ENCODE data around the gene TGM5. TPM values are rescaled to one million over a fixed set of nuclear protein-coding genes. Genes with fewer than 3 reads are reported as not detected.
"Not testable (repeated sequence)": the region's sequence is repeated elsewhere in the genome, so short reads cannot be mapped to it uniquely, and the experiment has no call there.

TGM5 gene
- total RNA-seq, 2 donors from 2014 or later = 1.6 to 11.3 TPM

- 64% methylated on average over 5 of the region's 5 CpGs for WGBS
- intact Hi-C loops (cut with DNase I) = loop anchor here (10.0 kb wide), 1 partner anchor 501 kb away; no protein-coding TSS in a partner anchor
- no peak overlapping the region for H3K27ac ChIP-seq
- H3K9me3 ChIP-seq = no peaks in the 10 kb centered on the region
- DNase-seq (ENCODE audit: low spot score) = no peak
- no peaks in the 10 kb centered on the region for H3K36me3 ChIP-seq
- no peaks in the 10 kb centered on the region for H3K27me3 ChIP-seq (replicated peaks; ENCODE audit: insufficient read depth)
- H3K4me1 ChIP-seq (replicated peaks) = no peaks in the 10 kb centered on the region
- H3K4me3 ChIP-seq = no peak overlapping the region
- TF ChIP-seq POLR2AphosphoS5 (IDR thresholded peaks at IDR 0.05) (no peak), CTCF (IDR thresholded peaks at IDR 0.05) (no peak), POLR2A (IDR thresholded peaks at IDR 0.05) (no peak)
Observed at GRCh38 chr15:43206054-43206453, 60.7 kb downstream of the TGM5 start.

GRCh38 chr15:43204016-43204901 lies 62.5 kb downstream of the TGM5 start:
- WGBS = 36% methylated on average over 8 of the region's 8 CpGs
- Histone ChIP-seq H3K9me3 (no peaks in the 10 kb centered on the region), H3K27me3 (replicated peaks; ENCODE audit: insufficient read depth) (no peaks in the 10 kb centered on the region), H3K27ac (no peak overlapping the region), H3K4me3 (no peak overlapping the region), H3K36me3 (no peaks in the 10 kb centered on the region), H3K4me1 (replicated peaks) (no peaks in the 10 kb centered on the region)
- intact Hi-C loops (cut with DNase I) = loop anchor here (10.0 kb wide), 1 partner anchor 499 kb away; no protein-coding TSS in a partner anchor
- TF ChIP-seq POLR2A (IDR thresholded peaks at IDR 0.05) = no peak
- TF ChIP-seq CTCF (IDR thresholded peaks at IDR 0.05) = peak in 3 of 4 experiments; percentile 42 to 57 (median 43)
- DNase-seq (ENCODE audit: low spot score) = peak; percentile 34

GRCh38 chr15:43199945-43200488 lies 66.7 kb downstream of the TGM5 start:
- H3K27ac ChIP-seq = no peak overlapping the region
- no peak for TF ChIP-seq CTCF (IDR thresholded peaks at IDR 0.05)
- TF ChIP-seq POLR2A (IDR thresholded peaks at IDR 0.05) = no peak
- TF ChIP-seq POLR2AphosphoS5 (IDR thresholded peaks at IDR 0.05) = no peak
- no peak for DNase-seq (ENCODE audit: low spot score)
- H3K36me3 ChIP-seq = no peaks in the 10 kb centered on the region
- no peak overlapping the region for H3K4me3 ChIP-seq
- WGBS = 81% methylated on average over 3 of the region's 3 CpGs
- H3K9me3 ChIP-seq = no peaks in the 10 kb centered on the region
- H3K27me3 ChIP-seq (replicated peaks; ENCODE audit: insufficient read depth) = no peaks in the 10 kb centered on the region
- no peaks in the 10 kb centered on the region for H3K4me1 ChIP-seq (replicated peaks)
- intact Hi-C loops (cut with DNase I) = loop anchor here (10.0 kb wide), 1 partner anchor 495 kb away; no protein-coding TSS in a partner anchor

GRCh38 chr15:43198992-43199391 lies 67.7 kb downstream of the TGM5 start:
- Histone ChIP-seq H3K27ac (no peak overlapping the region), H3K4me3 (no peak overlapping the region), H3K27me3 (replicated peaks; ENCODE audit: insufficient read depth) (no peaks in the 10 kb centered on the region), H3K9me3 (no peaks in the 10 kb centered on the region), H3K4me1 (replicated peaks) (no peaks in the 10 kb centered on the region), H3K36me3 (no peaks in the 10 kb centered on the region)
- 100% methylated on average over 3 of the region's 3 CpGs for WGBS
- TF ChIP-seq POLR2AphosphoS5 (IDR thresholded peaks at IDR 0.05) (no peak), POLR2A (IDR thresholded peaks at IDR 0.05) (no peak)
- intact Hi-C loops (cut with DNase I) = no loop called here
- DNase-seq (ENCODE audit: low spot score) = no peak

- DNase-seq (ENCODE audit: low spot score); H3K27me3 ChIP-seq (replicated peaks; ENCODE audit: insufficient read depth); H3K36me3 ChIP-seq; H3K27ac ChIP-seq; H3K4me1 ChIP-seq (replicated peaks); H3K9me3 ChIP-seq; intact Hi-C loops (cut with DNase I); H3K4me3 ChIP-seq: not testable (repeated sequence)
- WGBS = 95% methylated on average over 4 of the region's 4 CpGs
Observed at GRCh38 chr15:43198556-43198955, 68.2 kb downstream of the TGM5 start.

- WGBS = 94% methylated on average over 3 of the region's 3 CpGs
- H3K27me3 ChIP-seq (replicated peaks; ENCODE audit: insufficient read depth); H3K36me3 ChIP-seq; intact Hi-C loops (cut with DNase I); DNase-seq (ENCODE audit: low spot score); H3K27ac ChIP-seq; H3K9me3 ChIP-seq; H3K4me1 ChIP-seq (replicated peaks); H3K4me3 ChIP-seq: not testable (repeated sequence)
Observed at GRCh38 chr15:43197773-43198172, 69.0 kb downstream of the TGM5 start.
